ENCODE data around the gene IPO9.

Gene IPO9

DNA sequence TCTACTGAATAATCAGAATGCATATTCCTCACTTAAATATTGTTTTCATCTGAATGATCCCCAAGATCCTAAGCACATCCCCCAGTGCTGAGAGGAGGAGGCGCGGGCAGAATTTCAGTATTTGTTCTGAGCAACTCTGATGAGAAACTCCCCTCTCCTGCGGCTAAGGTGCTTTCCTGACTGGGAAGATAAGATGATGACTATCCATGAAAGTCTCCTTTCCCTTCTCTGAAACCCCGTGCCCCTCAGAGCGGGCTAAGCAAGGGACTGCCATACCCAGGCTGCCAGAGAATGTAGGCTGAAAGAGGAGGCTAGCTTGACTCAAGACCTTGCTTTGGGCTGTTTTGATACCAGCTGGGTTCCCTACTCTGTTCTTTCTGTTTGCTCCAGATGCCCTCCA lies 39.7 kb upstream of the IPO9 start:
- H3K4me3 ChIP-seq (ENCODE audit: low read depth in 1 of 2, low read length in 2 of 2) = no peak overlapping the region
- ATAC-seq (ENCODE audit: insufficient read depth, low read depth) (no peak), DNase-seq (no peak)
- no peak overlapping the region for H3K9ac ChIP-seq (ENCODE audit: low read depth, low read length)
- H2AFZ ChIP-seq (ENCODE audit: low read depth, low read length) = no peak overlapping the region
- H3K36me3 ChIP-seq (ENCODE audit: insufficient read depth, low read length) = no peaks in the 10 kb centered on the region
- H3K79me2 ChIP-seq (ENCODE audit: insufficient read depth, low read length) = no peaks in the 10 kb centered on the region
- H3K4me2 ChIP-seq (ENCODE audit: insufficient read depth, low read length) = no peak overlapping the region
- H3K27ac ChIP-seq (ENCODE audit: low read length) = no peak overlapping the region
- no peaks in the 10 kb centered on the region for H3K9me3 ChIP-seq (ENCODE audit: insufficient read depth, low read length, severe bottlenecking)
- peaks cover 10% of the 10 kb centered on the region for H3K4me1 ChIP-seq (ENCODE audit: insufficient read depth, low read length)
- TF ChIP-seq, protein P1, sequence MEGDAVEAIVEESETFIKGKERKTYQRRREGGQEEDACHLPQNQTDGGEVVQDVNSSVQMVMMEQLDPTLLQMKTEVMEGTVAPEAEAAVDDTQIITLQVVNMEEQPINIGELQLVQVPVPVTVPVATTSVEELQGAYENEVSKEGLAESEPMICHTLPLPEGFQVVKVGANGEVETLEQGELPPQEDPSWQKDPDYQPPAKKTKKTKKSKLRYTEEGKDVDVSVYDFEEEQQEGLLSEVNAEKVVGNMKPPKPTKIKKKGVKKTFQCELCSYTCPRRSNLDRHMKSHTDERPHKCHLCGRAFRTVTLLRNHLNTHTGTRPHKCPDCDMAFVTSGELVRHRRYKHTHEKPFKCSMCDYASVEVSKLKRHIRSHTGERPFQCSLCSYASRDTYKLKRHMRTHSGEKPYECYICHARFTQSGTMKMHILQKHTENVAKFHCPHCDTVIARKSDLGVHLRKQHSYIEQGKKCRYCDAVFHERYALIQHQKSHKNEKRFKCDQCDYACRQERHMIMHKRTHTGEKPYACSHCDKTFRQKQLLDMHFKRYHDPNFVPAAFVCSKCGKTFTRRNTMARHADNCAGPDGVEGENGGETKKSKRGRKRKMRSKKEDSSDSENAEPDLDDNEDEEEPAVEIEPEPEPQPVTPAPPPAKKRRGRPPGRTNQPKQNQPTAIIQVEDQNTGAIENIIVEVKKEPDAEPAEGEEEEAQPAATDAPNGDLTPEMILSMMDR (IDR thresholded peaks at IDR 0.05; ENCODE audit: borderline replicate concordance, extremely low read depth, low read length, poor library complexity, severe bottlenecking) = no peak
- no peak for TF ChIP-seq EZH2 (IDR thresholded peaks at IDR 0.05; ENCODE audit: borderline replicate concordance, low read depth, low read length, severe bottlenecking)
- H3K27me3 ChIP-seq (ENCODE audit: insufficient read depth, low read length, poor library complexity) = peaks cover 12% of the 10 kb centered on the region
- H4K20me1 ChIP-seq (ENCODE audit: insufficient read depth, low read length) = peaks cover 7% of the 10 kb centered on the region; the same call in 1 of the 2 replicates

GRCh38 chr1:201790261-201790660 lies 38.7 kb upstream of the IPO9 start:
- no peaks in the 10 kb centered on the region for H3K9me3 ChIP-seq (ENCODE audit: insufficient read depth, low read length, severe bottlenecking)
- no peak overlapping the region for H3K9ac ChIP-seq (ENCODE audit: low read depth, low read length)
- no peaks in the 10 kb centered on the region for H3K36me3 ChIP-seq (ENCODE audit: insufficient read depth, low read length)
- no peak overlapping the region for H3K4me3 ChIP-seq (ENCODE audit: low read depth in 1 of 2, low read length in 2 of 2)
- H3K27ac ChIP-seq (ENCODE audit: low read length) = no peak overlapping the region
- peaks cover 7% of the 10 kb centered on the region; the same call in 1 of the 2 replicates for H4K20me1 ChIP-seq (ENCODE audit: insufficient read depth, low read length)
- no peak overlapping the region for H2AFZ ChIP-seq (ENCODE audit: low read depth, low read length)
- ATAC-seq (ENCODE audit: insufficient read depth, low read depth) = no peak
- TF ChIP-seq, protein P1 (IDR thresholded peaks at IDR 0.05; ENCODE audit: borderline replicate concordance, extremely low read depth, low read length, poor library complexity, severe bottlenecking) = no peak
- no peak for TF ChIP-seq EZH2 (IDR thresholded peaks at IDR 0.05; ENCODE audit: borderline replicate concordance, low read depth, low read length, severe bottlenecking)
- DNase-seq = no peak
- peaks cover 10% of the 10 kb centered on the region for H3K4me1 ChIP-seq (ENCODE audit: insufficient read depth, low read length)
- H3K79me2 ChIP-seq (ENCODE audit: insufficient read depth, low read length) = no peaks in the 10 kb centered on the region
- peaks cover 12% of the 10 kb centered on the region for H3K27me3 ChIP-seq (ENCODE audit: insufficient read depth, low read length, poor library complexity)
- no peak overlapping the region for H3K4me2 ChIP-seq (ENCODE audit: insufficient read depth, low read length)

- Histone ChIP-seq H3K27ac (ENCODE audit: low read length) (no peak overlapping the region), H3K4me1 (ENCODE audit: insufficient read depth, low read length) (peaks cover 10% of the 10 kb centered on the region), H2AFZ (ENCODE audit: low read depth, low read length) (no peak overlapping the region), H3K79me2 (ENCODE audit: insufficient read depth, low read length) (no peaks in the 10 kb centered on the region), H3K27me3 (ENCODE audit: insufficient read depth, low read length, poor library complexity) (peaks cover 12% of the 10 kb centered on the region), H4K20me1 (ENCODE audit: insufficient read depth, low read length) (peaks cover 6% of the 10 kb centered on the region; the same call in 1 of the 2 replicates), H3K4me3 (ENCODE audit: low read depth in 1 of 2, low read length in 2 of 2) (no peak overlapping the region), H3K4me2 (ENCODE audit: insufficient read depth, low read length) (no peak overlapping the region; the same call in 1 of the 2 replicates), H3K9me3 (ENCODE audit: insufficient read depth, low read length, severe bottlenecking) (no peaks in the 10 kb centered on the region), H3K36me3 (ENCODE audit: insufficient read depth, low read length) (no peaks in the 10 kb centered on the region), H3K9ac (ENCODE audit: low read depth, low read length) (no peak overlapping the region)
- DNase-seq (no peak), ATAC-seq (ENCODE audit: insufficient read depth, low read depth) (no peak)
- TF ChIP-seq, protein P1 (IDR thresholded peaks at IDR 0.05; ENCODE audit: borderline replicate concordance, extremely low read depth, low read length, poor library complexity, severe bottlenecking) = no peak
- TF ChIP-seq EZH2 (IDR thresholded peaks at IDR 0.05; ENCODE audit: borderline replicate concordance, low read depth, low read length, severe bottlenecking) = no peak
Observed at GRCh38 chr1:201791051-201791778, 37.7 kb upstream of the IPO9 start.

Measured in DND-41 (cell line).